GM21619 (cell line): ENCODE data around the gene PIEZO2.
"Not testable (repeated sequence)": the region's sequence is repeated elsewhere in the genome, so short reads cannot be mapped to it uniquely, and the experiment has no call there.

ENCODE experiments used
- ATAC-seq: cut with Tn5 transposase; IDR thresholded peaks from one replicate; pipeline ENCODE4 v1.9.1; 2021; ENCODE audit not compliant: unreplicated experiment

Gene PIEZO2

DNA sequence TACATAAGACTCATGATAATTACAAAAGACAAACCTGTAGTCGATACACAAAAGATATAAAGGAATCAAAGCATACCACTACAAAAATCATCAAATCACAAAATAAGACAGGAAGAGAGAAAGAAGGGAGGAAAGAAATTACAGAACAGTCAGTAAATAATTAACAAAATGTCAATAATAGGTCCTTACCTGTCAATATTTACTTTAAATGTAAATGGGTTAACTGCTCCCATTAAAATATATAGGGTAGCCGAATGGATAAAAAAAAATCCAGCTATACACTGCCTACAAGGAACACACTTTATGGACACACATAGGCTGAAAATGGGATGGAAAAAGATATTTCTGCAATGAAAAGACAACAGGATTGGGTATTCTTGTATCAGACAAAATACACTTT lies 163.7 kb downstream of the PIEZO2 start:
- no peak for ATAC-seq

DNA sequence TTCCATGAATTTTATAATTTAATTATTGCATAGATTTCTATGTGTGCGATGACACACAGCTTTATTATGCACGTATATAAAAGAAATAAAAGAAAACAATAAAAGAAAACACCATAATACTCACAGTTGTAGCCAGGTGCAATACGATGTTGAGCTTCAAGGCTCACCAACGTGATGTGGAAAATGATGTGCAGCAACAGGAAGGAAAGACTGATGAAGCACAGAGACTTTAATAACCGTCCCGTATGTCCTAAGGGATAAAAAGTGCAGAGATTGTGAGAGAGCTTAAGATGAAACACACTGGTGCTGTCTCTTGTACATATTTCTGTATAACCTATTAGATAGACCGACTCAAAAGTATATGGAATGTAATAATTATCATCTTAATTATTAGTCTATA lies 170.0 kb downstream of the PIEZO2 start:
- no peak for ATAC-seq

GRCh38 chr18:10977042-10977441 lies 172.3 kb downstream of the PIEZO2 start:
- no peak for ATAC-seq

DNA sequence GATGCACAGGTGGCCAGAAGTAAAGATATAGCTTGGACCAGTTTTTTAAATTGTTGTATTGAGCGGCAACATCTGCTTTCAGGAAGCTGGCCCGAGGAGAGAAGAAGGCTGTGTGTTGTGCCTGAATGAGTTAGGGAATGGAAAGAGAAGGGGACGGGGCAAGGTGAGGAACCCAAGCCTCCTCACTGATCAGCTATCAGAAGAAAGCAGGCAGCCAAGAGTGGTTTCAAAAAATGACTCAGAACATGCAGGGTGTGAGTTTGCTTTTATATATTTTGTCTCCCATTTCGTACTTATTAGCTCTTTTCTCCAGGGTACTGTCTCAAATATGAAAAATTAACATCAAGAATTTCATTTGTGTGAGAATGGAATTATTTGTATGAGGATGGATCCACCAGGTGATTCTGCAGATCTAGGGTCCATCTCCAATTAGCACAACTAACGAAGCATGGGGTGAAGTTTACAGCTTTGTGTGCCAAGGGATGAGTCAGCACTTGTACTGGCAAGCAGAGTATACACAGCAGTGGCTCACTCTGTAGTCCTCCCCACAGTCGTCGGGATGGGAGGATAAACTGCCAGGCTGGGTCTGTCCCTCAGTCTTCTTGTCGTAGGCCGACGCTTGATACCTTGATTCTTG lies 175.7 kb downstream of the PIEZO2 start:
- no peak for ATAC-seq

- no peak for ATAC-seq
These were observed 177.7 kb downstream of the PIEZO2 start for GRCh38 chr18:10971717-10972116.

GRCh38 chr18:10965119-10965518 lies 184.2 kb downstream of the PIEZO2 start:
- no peak for ATAC-seq

DNA sequence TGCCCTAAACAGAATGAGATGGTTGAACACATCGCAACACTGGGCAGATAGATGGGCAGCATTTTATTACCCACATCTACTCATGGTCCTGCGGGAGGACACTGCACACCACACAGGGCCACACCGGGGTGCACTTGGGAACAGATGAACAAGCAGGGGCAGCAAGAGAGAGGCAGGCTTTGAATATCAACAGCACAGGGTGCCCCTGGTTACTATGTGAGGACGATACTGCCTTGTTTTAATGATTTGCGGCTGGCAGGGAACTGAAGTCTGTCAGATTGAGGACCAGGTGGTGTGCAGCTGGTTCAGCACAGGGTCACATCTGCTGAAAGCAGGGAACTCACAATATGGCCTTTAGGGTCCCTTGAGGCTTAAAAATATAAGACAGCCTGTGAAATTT lies 195.7 kb downstream of the PIEZO2 start:
- no peak for ATAC-seq

DNA sequence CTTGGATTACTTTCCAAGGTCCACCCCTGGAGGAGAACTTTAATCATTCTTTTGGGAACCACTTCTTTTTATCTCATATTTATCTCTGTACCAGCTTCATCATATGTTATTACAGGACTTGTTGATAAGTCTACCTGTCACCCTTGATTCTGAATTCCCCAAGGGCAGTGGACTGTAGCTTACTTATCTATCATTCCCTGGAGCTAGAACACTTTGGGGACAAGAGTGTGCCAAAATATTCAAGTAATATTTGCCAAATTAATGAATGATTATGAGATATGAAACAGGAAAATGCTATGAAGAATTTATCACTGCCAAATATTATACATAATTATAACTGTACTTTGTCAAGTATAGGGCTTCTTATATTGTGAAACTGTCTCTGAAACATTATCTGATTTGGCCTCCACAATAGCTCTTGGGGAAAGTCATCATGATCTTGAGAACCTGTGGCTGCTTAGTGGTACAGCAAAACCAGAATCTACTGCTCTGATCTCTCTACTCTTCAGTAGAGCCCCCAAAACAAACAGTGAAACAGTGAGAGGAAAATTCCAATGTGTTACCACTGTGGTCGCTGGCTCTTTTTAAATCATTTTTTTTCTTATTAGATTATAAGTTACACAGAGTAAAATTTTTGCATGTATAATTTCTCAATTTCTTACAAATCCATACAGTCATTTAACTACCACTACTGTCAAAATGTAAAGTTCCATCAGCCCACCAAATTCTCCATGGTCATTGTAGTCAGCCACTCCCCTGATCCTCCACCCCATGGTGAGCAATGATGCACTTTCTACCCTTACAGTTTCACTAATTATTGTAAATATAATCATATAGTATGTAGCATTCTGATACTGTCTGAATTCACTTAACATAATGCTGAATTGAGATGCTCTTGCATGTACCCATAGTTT lies 197.5 kb downstream of the PIEZO2 start:
- no peak for ATAC-seq

- no peak for ATAC-seq
These were observed 198.3 kb downstream of the PIEZO2 start for GRCh38 chr18:10950876-10951630.

DNA sequence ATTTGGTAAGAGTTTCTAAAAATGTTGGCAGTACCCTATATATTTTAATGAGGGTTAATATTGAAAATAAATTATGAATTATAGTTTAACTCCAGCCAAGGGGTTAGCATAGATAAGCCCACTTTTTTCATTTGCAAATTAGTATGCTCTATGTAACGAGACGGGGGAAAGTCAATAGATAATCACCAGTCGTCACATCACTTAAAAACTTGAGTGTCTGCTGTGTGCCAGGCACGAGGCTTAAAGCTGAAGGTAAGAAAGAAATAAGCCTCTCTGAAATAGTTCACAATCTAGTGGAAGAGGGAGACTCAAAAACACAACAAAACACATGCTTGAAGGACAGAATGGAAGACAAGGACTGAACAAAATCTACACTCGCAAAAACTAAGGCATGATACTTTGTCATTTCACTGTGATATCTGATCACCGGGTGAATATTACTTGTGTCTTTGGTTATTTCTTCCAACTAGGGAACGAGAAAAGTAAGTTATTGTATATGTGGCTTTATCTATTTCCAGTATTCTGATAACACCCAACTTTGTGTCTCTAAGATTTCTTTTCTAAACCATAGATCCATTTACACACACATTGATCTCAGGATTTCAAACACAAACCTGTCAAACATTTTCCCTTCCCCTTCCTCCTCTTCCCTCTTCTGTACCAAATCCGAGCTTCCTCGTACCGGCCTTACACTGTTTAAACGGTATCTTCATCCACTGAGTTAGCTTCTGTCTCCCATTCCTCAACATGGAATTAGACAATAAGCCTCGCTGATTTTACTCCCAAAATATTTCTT lies 199.1 kb downstream of the PIEZO2 start:
- no peak for ATAC-seq

DNA sequence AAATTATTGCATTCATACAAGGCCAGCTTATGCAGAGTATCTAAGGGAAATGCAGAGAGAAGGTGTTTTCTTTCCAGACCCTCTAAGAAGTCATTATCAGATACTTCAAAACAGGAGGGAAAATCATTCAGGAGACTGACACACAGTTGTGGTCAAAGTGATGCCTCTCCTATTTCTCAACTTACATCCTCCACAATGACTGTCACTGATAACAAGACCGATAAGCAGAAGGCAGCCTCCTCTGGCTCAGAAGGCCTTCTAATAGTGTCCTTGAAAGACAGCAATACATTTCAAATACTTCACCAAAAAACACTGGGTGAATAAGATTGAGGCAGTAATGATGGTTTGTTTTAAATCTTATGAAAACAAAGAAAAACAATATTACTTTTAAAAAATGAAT lies 199.7 kb downstream of the PIEZO2 start:
- no peak for ATAC-seq

- no peak for ATAC-seq
These were observed 200.9 kb downstream of the PIEZO2 start for GRCh38 chr18:10948421-10948820.

GRCh38 chr18:10946058-10946457 lies 203.3 kb downstream of the PIEZO2 start:
- no peak for ATAC-seq

DNA sequence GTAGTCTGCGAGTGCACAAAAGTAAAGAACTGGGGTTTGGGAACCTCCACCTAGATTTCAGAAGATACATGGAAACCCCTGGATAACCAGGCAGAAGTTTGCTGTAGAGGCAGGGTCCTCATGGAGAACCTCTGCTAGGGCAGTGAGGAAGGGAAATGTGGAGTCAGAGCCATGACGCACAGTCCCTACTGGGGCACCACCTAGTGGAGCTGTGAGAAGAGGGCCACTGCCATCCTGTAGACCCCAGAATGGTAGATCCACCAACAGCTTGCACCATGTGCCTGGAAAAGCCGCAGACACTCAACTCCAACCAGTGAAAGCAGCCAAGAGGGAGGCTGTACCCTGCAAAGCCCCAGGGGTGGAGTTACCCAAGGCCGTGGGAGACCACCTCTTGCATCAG lies 206.4 kb downstream of the PIEZO2 start:
- no peak for ATAC-seq

- ATAC-seq, result no peak
These were observed 209.5 kb downstream of the PIEZO2 start for GRCh38 chr18:10939822-10940221.

DNA sequence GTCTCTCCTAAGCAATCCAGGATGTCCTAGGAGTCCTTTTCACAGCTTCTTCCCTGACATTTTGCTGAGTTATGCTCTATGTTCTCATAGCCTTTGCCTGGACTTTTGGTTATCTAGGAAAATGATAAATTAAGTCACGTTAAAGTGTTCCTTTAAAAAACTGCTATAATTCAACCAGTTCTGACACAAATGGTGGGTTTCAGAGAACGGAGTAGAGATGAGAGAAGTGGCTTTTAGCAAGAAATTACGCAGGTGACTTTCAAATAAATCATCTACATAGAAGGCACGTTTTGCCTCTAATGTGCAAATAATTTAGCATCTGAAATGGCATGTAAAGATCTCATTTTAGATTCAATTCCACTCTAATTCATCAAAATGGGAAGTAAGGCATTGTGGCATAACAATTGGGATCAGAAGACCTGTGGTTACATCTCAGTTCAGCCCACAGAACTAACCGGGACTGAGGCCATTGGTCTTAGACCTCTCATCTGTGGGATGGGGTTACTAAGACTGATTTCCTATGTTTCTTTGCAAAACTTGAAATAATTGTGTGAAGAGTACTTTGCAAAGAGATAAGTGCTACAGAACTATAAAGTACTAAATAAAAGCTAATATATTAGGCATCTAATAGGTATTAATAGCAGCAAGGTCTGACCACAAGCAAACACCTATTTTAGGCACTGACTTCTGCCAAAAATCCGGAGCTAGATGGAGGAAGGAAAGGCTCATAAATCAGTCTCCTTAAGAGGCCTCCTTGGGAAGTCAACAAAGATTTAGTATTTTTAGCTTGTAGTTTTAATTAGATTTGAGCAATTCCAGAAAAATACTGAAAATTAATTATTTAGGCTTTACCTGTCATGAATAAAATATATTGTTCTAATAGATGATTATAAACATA lies 211.4 kb downstream of the PIEZO2 start:
- ATAC-seq, result no peak

- no peak for ATAC-seq
These were observed 213.0 kb downstream of the PIEZO2 start for GRCh38 chr18:10936176-10937053.

DNA sequence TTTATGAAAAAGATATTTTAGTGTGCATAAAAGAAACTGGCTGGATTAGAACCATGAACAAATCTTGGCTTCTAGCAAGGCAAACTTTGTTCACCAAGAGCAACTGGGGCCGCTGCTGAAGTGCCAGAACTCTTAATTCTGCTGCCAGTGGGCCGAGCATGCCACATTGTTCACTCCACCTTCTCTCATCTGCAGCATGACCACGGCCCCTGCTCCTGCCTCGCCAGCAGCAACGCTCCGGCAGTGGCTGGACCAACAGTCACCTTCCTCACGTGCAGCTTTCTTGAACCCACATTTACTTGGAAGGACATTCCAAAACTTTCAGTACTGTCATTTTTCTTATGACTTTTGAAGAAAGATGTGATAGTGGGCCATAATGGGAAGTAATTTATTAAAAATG lies 213.8 kb downstream of the PIEZO2 start:
- no peak for ATAC-seq

- ATAC-seq, result not testable (repeated sequence)
These were observed 215.7 kb downstream of the PIEZO2 start for GRCh38 chr18:10933648-10934047.
